HG03378 (cell line): ENCODE data around the gene LRRC30.
"Not testable (repeated sequence)": the region's sequence is repeated elsewhere in the genome, so short reads cannot be mapped to it uniquely, and the experiment has no call there.

Experiments used
- ATAC-seq: cut with Tn5 transposase; IDR thresholded peaks from one replicate; pipeline ENCODE4 v1.9.1; 2021; ENCODE audit warnings: mild to moderate bottlenecking, moderate library complexity; ENCODE audit not compliant: unreplicated experiment

LRRC30 gene

GRCh38 chr18:7230626-7231349 is at the start of gene LRRC30:
Gene LRRC30 (plus strand): TSS chr18:7231089. CDS start chr18:7231139, 50 bp downstream.
- no peak for ATAC-seq

- ATAC-seq = no peak
Observed at GRCh38 chr18:7185701-7186100, 45.2 kb upstream of the LRRC30 start.

GRCh38 chr18:7190547-7191156 is 40.2 kb upstream of the LRRC30 start:
- ATAC-seq = no peak

- no peak for ATAC-seq
Observed at GRCh38 chr18:7191736-7192135, 39.2 kb upstream of the LRRC30 start.

GRCh38 chr18:7195266-7195665 is 35.6 kb upstream of the LRRC30 start:
- no peak for ATAC-seq

GRCh38 chr18:7196421-7196820 is 34.5 kb upstream of the LRRC30 start:
- no peak for ATAC-seq

GRCh38 chr18:7197854-7198253 is 33.0 kb upstream of the LRRC30 start:
- no peak for ATAC-seq

GRCh38 chr18:7198326-7198725 is 32.6 kb upstream of the LRRC30 start:
- ATAC-seq = no peak

- ATAC-seq = no peak
Observed at GRCh38 chr18:7201096-7201495, 29.8 kb upstream of the LRRC30 start.

- ATAC-seq = no peak
Observed at GRCh38 chr18:7202169-7202568, 28.7 kb upstream of the LRRC30 start.

- ATAC-seq = not testable (repeated sequence)
Observed at GRCh38 chr18:7203601-7204000, 27.3 kb upstream of the LRRC30 start.

GRCh38 chr18:7205346-7205745 is 25.5 kb upstream of the LRRC30 start:
- ATAC-seq = no peak

GRCh38 chr18:7206217-7206616 is 24.7 kb upstream of the LRRC30 start:
- no peak for ATAC-seq

- ATAC-seq = no peak
Observed at GRCh38 chr18:7207366-7207915, 23.4 kb upstream of the LRRC30 start.

GRCh38 chr18:7221424-7222155 is 9.3 kb upstream of the LRRC30 start:
- ATAC-seq = no peak

GRCh38 chr18:7224198-7224597 is 6.7 kb upstream of the LRRC30 start:
- ATAC-seq = no peak

- no peak for ATAC-seq
Observed at GRCh38 chr18:7232218-7232617, 1.3 kb downstream of the LRRC30 start.

- ATAC-seq = no peak
Observed at GRCh38 chr18:7233134-7233810, 2.4 kb downstream of the LRRC30 start.

- no peak for ATAC-seq
Observed at GRCh38 chr18:7234091-7234490, 3.2 kb downstream of the LRRC30 start.

GRCh38 chr18:7234956-7235355 is 4.1 kb downstream of the LRRC30 start:
- ATAC-seq = no peak

- ATAC-seq = no peak
Observed at GRCh38 chr18:7236072-7236471, 5.2 kb downstream of the LRRC30 start.
